ENCODE measurements around the gene LRMDA. TPM values are rescaled to one million over a fixed set of nuclear protein-coding genes. Genes with fewer than 3 reads are reported as not detected.

The LRMDA gene
- total RNA-seq, 4 donors from 2014 or later = 2.2 to 7.8 (median 4.5) TPM

DNA sequence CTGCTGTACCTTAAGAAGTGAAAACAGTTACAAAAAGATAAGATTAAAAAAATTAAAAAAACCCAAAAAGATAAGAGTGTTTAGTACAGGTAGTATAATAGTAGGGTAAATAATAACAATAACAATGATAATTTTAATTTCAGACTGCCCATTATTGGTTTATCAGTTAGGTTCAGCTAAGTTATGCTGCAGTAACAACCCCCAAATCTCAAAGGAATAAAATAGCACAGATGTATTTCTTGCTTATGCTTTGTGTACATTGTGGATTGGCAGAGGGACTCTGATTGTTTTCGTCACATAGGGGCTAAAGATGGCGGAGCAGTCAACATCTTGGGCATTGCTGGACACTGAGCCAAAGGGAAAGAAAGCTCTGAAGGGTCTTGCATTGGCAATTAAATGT, 264.6 kb downstream of the LRMDA start:
- TF ChIP-seq POLR2A (IDR thresholded peaks at IDR 0.05) = no peak
- TF ChIP-seq EP300 (IDR thresholded peaks at IDR 0.05; ENCODE audit: low read depth) = no peak
- in situ Hi-C loops (cut with MboI; ENCODE audit: low pct_ligation_motif_present in 1 of 4, low pct_unique_long_range_greater_than_20kb in 1 of 4, low sequenced_read_pairs in 3 of 4) (no loop called here), intact Hi-C loops (cut with DNase I; ENCODE audit: low total_unique reads) (no loop called here)
- DNase-seq = no peak
- no peaks in the 10 kb centered on the region for H3K36me3 ChIP-seq
- H3K27ac ChIP-seq = no peak overlapping the region
- no peaks in the 10 kb centered on the region for H3K4me1 ChIP-seq
- 68 to 93% methylated on average over 2 of the region's 2 CpGs for WGBS, 2 donors (ENCODE audit: low coverage in 1 of 2)
- H3K27me3 ChIP-seq = no peaks in the 10 kb centered on the region
- H3K4me3 ChIP-seq = no peak overlapping the region
- H3K9me3 ChIP-seq = no peaks in the 10 kb centered on the region

DNA sequence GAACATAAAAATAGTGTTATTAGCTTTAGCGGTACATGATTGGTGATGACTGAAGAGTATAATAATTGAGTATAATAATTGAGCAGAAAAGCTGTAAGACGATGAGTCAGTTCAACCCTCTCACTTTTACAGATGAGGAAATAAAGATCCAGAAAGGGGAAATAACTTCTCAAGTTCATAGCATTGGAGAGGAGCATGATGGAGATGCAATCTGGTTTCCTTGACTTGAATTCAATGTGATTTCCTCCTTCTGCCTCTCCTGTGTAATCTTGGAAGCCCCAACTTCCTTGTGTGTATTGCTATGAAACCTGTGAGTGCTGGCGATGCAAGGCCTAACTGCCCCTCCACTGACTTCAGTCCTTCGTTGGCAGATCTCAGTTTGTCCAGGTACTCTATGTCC, 265.1 kb downstream of the LRMDA start:
- no peak overlapping the region for H3K4me3 ChIP-seq
- no peaks in the 10 kb centered on the region for H3K27me3 ChIP-seq
- no peaks in the 10 kb centered on the region for H3K36me3 ChIP-seq
- no peaks in the 10 kb centered on the region for H3K9me3 ChIP-seq
- no peak for DNase-seq
- in situ Hi-C loops (cut with MboI; ENCODE audit: low pct_ligation_motif_present in 1 of 4, low pct_unique_long_range_greater_than_20kb in 1 of 4, low sequenced_read_pairs in 3 of 4) (no loop called here), intact Hi-C loops (cut with DNase I; ENCODE audit: low total_unique reads) (no loop called here)
- no peak overlapping the region for H3K27ac ChIP-seq
- TF ChIP-seq, protein P1, sequence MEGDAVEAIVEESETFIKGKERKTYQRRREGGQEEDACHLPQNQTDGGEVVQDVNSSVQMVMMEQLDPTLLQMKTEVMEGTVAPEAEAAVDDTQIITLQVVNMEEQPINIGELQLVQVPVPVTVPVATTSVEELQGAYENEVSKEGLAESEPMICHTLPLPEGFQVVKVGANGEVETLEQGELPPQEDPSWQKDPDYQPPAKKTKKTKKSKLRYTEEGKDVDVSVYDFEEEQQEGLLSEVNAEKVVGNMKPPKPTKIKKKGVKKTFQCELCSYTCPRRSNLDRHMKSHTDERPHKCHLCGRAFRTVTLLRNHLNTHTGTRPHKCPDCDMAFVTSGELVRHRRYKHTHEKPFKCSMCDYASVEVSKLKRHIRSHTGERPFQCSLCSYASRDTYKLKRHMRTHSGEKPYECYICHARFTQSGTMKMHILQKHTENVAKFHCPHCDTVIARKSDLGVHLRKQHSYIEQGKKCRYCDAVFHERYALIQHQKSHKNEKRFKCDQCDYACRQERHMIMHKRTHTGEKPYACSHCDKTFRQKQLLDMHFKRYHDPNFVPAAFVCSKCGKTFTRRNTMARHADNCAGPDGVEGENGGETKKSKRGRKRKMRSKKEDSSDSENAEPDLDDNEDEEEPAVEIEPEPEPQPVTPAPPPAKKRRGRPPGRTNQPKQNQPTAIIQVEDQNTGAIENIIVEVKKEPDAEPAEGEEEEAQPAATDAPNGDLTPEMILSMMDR (IDR thresholded peaks at IDR 0.05) = no peak
- TF ChIP-seq POLR2A (IDR thresholded peaks at IDR 0.05) (no peak), POLR2AphosphoS5 (IDR thresholded peaks at IDR 0.05) (no peak), EP300 (IDR thresholded peaks at IDR 0.05; ENCODE audit: low read depth) (no peak)
- WGBS, 2 donors (ENCODE audit: low coverage in 1 of 2) = 87 to 100% methylated on average over 3 to 4 of the region's 4 CpGs
- no peaks in the 10 kb centered on the region for H3K4me1 ChIP-seq

DNA sequence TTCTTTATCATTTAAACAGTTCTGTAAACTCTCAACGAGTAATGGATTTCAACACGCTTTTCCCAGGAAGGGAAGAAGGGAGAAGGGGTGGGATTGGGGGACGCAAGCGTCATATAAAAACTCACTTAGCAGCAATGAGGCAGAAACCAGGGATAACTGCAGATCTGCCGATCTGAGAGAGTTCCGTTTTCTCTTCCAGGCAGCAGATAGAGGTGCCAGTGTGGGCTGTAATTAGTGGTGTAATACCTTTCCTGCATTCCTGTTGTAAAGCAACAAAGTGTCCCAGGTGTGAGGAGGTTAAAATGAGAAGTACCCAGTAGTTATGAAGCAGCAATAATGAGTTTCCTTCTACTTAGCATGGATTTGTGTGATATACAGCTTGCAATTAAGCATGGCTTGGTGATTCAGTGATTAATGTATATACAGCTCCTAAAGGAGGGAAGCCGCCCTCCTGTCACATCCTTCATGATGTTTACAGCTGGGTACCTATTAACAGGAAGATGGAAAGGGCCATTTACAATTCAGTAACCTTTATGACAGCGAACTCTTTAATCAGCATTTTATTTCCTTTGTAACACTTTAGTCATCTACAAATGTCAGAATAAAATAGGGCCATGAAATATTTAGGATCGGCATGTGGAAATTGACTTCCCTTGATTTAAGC, 271.9 kb downstream of the LRMDA start:
- 53 to 67% methylated on average over 6 to 9 of the region's 9 CpGs for WGBS, 2 donors (ENCODE audit: low coverage in 1 of 2)
- in situ Hi-C loops (cut with MboI; ENCODE audit: low pct_ligation_motif_present in 1 of 4, low pct_unique_long_range_greater_than_20kb in 1 of 4, low sequenced_read_pairs in 3 of 4) (no loop called here), intact Hi-C loops (cut with DNase I; ENCODE audit: low total_unique reads) (no loop called here)
- TF ChIP-seq, protein P1 (IDR thresholded peaks at IDR 0.05) = no peak
- TF ChIP-seq POLR2A (IDR thresholded peaks at IDR 0.05) = no peak
- no peak for TF ChIP-seq POLR2AphosphoS5 (IDR thresholded peaks at IDR 0.05)
- TF ChIP-seq EP300 (IDR thresholded peaks at IDR 0.05; ENCODE audit: low read depth) = no peak
- no peaks in the 10 kb centered on the region for H3K9me3 ChIP-seq
- no peaks in the 10 kb centered on the region for H3K27me3 ChIP-seq
- no peak for DNase-seq
- H3K4me1 ChIP-seq = peaks cover 0 to 5% (median 0%) of the 10 kb centered on the region in 4 donors
- H3K36me3 ChIP-seq = no peaks in the 10 kb centered on the region
- no peak overlapping the region for H3K27ac ChIP-seq
- no peak overlapping the region for H3K4me3 ChIP-seq

DNA sequence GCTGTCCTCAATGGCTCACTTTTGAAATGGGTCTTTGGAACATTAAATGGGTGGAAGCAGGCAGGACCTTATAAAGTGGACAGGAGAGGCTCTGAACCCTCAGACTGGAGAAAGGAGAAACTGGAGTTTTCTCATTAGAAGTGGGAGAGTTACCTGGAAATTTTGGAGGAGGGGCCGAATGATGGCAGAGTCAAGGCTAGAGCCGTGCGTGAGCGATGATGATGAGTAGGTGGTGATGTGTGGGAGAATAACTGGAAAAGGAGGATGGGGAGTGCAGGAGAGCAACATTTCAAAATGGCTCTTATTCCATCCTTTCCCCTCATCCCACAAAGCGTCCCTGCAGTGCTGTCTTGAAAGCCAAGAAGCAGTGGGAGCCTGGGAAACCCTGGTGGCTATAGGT, 274.0 kb downstream of the LRMDA start:
- WGBS, 2 donors (ENCODE audit: low coverage in 1 of 2) = 90 to 94% methylated on average over 2 to 5 of the region's 5 CpGs

More for the DNA sequence above, 274.0 kb downstream of the LRMDA start:
- Histone ChIP-seq H3K27ac (no peak overlapping the region), H3K36me3 (no peaks in the 10 kb centered on the region), H3K27me3 (no peaks in the 10 kb centered on the region), H3K9me3 (no peaks in the 10 kb centered on the region), H3K4me3 (no peak overlapping the region), H3K4me1 (peaks cover 0 to 7% (median 0%) of the 10 kb centered on the region in 4 donors)
- in situ Hi-C loops (cut with MboI; ENCODE audit: low pct_ligation_motif_present in 1 of 4, low pct_unique_long_range_greater_than_20kb in 1 of 4, low sequenced_read_pairs in 3 of 4) = no loop called here
- no peak for DNase-seq
- TF ChIP-seq POLR2AphosphoS5 (IDR thresholded peaks at IDR 0.05) = no peak
- TF ChIP-seq, protein P1 (IDR thresholded peaks at IDR 0.05) = no peak
- TF ChIP-seq EP300 (IDR thresholded peaks at IDR 0.05; ENCODE audit: low read depth) = no peak
- TF ChIP-seq POLR2A (IDR thresholded peaks at IDR 0.05) = no peak
- intact Hi-C loops (cut with DNase I; ENCODE audit: low total_unique reads) = no loop called here

Measured in transverse colon (tissue), 4 donors.